PC-3 (cell line): ENCODE measurements around the gene GNPTG. TPM values are rescaled to one million over a fixed set of nuclear protein-coding genes. Genes with fewer than 3 reads are reported as not detected.
A peak's percentile ranks its signal among the peaks of the same experiment; 100 is the strongest.

Source experiments
- ATAC-seq: fragments of 200-7000 bp; cut with Tn5 transposase; 2 replicates; pipeline ENCODE4 v1.9.1; 2020; ENCODE audit warnings: mild to moderate bottlenecking, moderate library complexity
- BruUV-seq: library from RNA; stranded (reverse); fragments of 400-500 nt; replicated peaks from 2 replicates; lab custom pipeline; 2021; lab: Mats Ljungman, UMichigan
- CTCF ChIA-PET: fragments of 300-600 bp; sonication (Branson Sonifier 250); formaldehyde crosslinking; loops from one replicate; lab custom pipeline; 2022; ENCODE audit warnings: antibody characterized with exemption; lab: Charles Lee
- POLR2A ChIA-PET: fragments of 300-600 bp; sonication (Branson Sonifier 250); formaldehyde crosslinking; loops from one replicate; lab custom pipeline; 2022; ENCODE audit warnings: antibody characterized with exemption; ENCODE audit not compliant: unreplicated experiment; lab: Charles Lee
- DNase-seq: peaks from one replicate; pipeline ENCODE4 v3.0.0-alpha.2; 2015
- H2AFZ ChIP-seq: fragments of 300-600 bp; sonication (generic); 2 replicates; pipeline ENCODE4 v1.6.0; 2016; ENCODE audit warnings: antibody characterized with exemption, low read length
- H3F3A ChIP-seq: fragments of 300-600 bp; sonication (generic); one replicate; pipeline ENCODE4 v1.6.0; 2017; ENCODE audit warnings: antibody characterized with exemption, low read length, control low read depth, mild to moderate bottlenecking; ENCODE audit not compliant: unreplicated experiment
- H3K27ac ChIP-seq: fragments of 300-600 bp; sonication (generic); 2 replicates; pipeline ENCODE4 v1.5.1; 2016; ENCODE audit warnings: mild to moderate bottlenecking, low read length
- H3K27me3 ChIP-seq: fragments of 300-600 bp; sonication (generic); 2 replicates; pipeline ENCODE4 v1.6.1; 2016; ENCODE audit warnings: low read length, mixed read lengths
- H3K36me3 ChIP-seq: fragments of 300-600 bp; sonication (generic); 2 replicates; pipeline ENCODE4 v1.6.1; 2016; ENCODE audit warnings: low read depth, mixed run types, low read length, mixed read lengths
- H3K4me1 ChIP-seq: fragments of 300-600 bp; sonication (generic); 2 replicates; pipeline ENCODE4 v1.5.1; 2016; ENCODE audit warnings: low read length; ENCODE audit not compliant: insufficient read depth
- H3K4me2 ChIP-seq: fragments of 300-600 bp; sonication (generic); 2 replicates; pipeline ENCODE4 v1.6.0; 2016; ENCODE audit warnings: low read length
- H3K4me3 ChIP-seq: fragments of 300-600 bp; sonication (generic); 2 replicates; pipeline ENCODE4 v1.5.1; 2016; ENCODE audit warnings: mild to moderate bottlenecking, low read length, mixed read lengths
- H3K79me2 ChIP-seq: fragments of 300-600 bp; sonication (generic); 2 replicates; pipeline ENCODE4 v1.6.1; 2017; ENCODE audit warnings: low read length, mixed read lengths
- H3K9ac ChIP-seq: fragments of 300-600 bp; sonication (generic); 2 replicates; pipeline ENCODE4 v1.6.0; 2016; ENCODE audit warnings: mild to moderate bottlenecking, low read length
- H3K9me2 ChIP-seq: fragments of 300-600 bp; sonication (generic); replicated peaks from 2 replicates; pipeline ENCODE4 v1.6.1; 2016; ENCODE audit warnings: mixed run types, low read length, mixed read lengths
- H3K9me3 ChIP-seq: fragments of 300-600 bp; sonication (generic); 2 replicates; pipeline ENCODE4 v1.6.1; 2016; ENCODE audit warnings: low read length, mixed read lengths
- H4K20me1 ChIP-seq: fragments of 300-600 bp; sonication (generic); 2 replicates; pipeline ENCODE4 v1.6.1; 2016; ENCODE audit warnings: low read length, mixed read lengths
- EZH2 ChIP-seq: fragments of 300-600 bp; sonication (generic); IDR thresholded peaks from one replicate; pipeline ENCODE4 v1.6.1; 2017; ENCODE audit warnings: antibody characterized with exemption, mild to moderate bottlenecking, low read length; ENCODE audit not compliant: unreplicated experiment
- EZH2phosphoT487 ChIP-seq: fragments of 300-600 bp; sonication (generic); IDR thresholded peaks from 2 replicates; pipeline ENCODE4 v1.6.1; 2018; ENCODE audit warnings: mild to moderate bottlenecking, antibody characterized with exemption, low read length, borderline replicate concordance
- intact Hi-C: fragments of 100-400 bp; cut with micrococcal nuclease; formaldehyde crosslinking; loops from 2 replicates; pipeline ENCODE4 v1.9.0; 2023
- total RNA-seq: library from RNA; depleted of rRNA; stranded (reverse); fragments of >200 nt; gene quantifications from 2 replicates; pipeline ENCODE4 v1.2.3, GENCODE V29; 2014
- TF ChIP-seq, protein P1 (sequence below): fragments of 300-600 bp; sonication (generic); conservative IDR thresholded peaks from 2 replicates; pipeline ENCODE4 v1.5.1; 2017; ENCODE audit warnings: antibody characterized with exemption, low read depth, mild to moderate bottlenecking, low read length

GNPTG gene
- total RNA-seq, 1 experiment from 2014 or later, result 36.3 TPM

DNA sequence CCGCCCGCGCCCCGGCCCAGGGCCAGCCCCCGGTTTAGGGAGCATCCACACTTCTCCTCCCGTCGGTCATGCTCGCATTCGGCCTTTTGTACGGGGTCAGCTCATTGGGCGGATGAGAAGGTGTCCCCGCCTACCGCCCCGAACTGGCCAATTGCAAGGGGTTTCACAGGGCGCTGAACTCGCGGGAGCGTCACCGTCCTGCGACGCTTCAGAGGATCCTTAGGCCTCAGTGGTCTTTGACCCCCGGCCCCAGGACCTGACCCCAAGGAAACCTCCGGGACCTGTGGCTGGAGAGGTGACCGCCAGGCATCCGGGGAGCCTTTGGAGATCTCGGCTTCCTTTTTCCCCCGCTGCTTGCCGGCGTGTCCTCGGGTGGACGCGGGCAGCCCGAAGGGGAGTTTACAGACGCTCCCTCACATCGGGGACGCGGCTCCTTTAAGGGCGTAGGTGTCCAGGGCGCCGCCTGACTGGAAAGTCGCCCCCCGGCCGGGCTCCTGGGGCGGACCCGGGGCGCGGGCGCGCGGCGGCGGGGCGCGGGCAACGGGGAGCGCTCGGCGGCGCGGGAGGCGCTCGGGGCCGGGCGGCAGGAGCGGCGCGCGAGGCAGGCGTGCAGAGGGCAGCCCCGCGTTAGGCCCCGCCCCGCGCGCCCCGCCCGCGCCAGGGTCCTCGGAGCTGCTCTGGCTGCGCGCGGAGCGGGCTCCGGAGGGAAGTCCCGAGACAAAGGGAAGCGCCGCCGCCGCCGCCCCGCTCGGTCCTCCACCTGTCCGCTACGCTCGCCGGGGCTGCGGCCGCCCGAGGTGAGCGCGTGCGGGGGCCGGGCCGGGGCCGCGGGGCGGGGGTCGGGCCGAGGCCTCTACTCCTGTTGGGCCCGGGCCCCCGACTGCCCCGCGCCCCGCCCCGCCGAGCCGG lies 42.5 kb upstream of the GNPTG start, which contains the start of gene UBE2I:
Gene UBE2I, plus strand, starts transcription at position 660 of the 909 bp plus-strand sequence. CDS start 4,395 bp downstream, outside the sequence.
- peaks cover 41% of the 10 kb centered on the region for H4K20me1 ChIP-seq
- peak within 1 kb of the TSS; percentile 94 for H3K27ac ChIP-seq
- H3F3A ChIP-seq, result no peaks in the 10 kb centered on the region
- no peaks in the 10 kb centered on the region for H3K9me2 ChIP-seq
- peak within 1 kb of the TSS; percentile 90 for H2AFZ ChIP-seq
- ATAC-seq (peak; percentile 67), DNase-seq (peak; percentile 93)
- peak within 1 kb of the TSS; percentile 100 for H3K9ac ChIP-seq
- intact Hi-C loops, result no loop called here
- TF ChIP-seq, protein P1, sequence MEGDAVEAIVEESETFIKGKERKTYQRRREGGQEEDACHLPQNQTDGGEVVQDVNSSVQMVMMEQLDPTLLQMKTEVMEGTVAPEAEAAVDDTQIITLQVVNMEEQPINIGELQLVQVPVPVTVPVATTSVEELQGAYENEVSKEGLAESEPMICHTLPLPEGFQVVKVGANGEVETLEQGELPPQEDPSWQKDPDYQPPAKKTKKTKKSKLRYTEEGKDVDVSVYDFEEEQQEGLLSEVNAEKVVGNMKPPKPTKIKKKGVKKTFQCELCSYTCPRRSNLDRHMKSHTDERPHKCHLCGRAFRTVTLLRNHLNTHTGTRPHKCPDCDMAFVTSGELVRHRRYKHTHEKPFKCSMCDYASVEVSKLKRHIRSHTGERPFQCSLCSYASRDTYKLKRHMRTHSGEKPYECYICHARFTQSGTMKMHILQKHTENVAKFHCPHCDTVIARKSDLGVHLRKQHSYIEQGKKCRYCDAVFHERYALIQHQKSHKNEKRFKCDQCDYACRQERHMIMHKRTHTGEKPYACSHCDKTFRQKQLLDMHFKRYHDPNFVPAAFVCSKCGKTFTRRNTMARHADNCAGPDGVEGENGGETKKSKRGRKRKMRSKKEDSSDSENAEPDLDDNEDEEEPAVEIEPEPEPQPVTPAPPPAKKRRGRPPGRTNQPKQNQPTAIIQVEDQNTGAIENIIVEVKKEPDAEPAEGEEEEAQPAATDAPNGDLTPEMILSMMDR, result no peak
- no peak for TF ChIP-seq EZH2phosphoT487
- no peak for TF ChIP-seq EZH2
- BruUV-seq, result no TSS peak
- peak within 1 kb of the TSS; percentile 85 for H3K4me3 ChIP-seq
- ChIA-PET CTCF (no interaction called here), POLR2A (interaction anchor here (0.6 kb wide), 1 partner anchor 474 kb away, joined by 4 read pairs; no protein-coding TSS in a partner anchor)
- peaks cover 11% of the 10 kb centered on the region; the same call in 1 of the 2 replicates for H3K36me3 ChIP-seq
- peaks cover 44% of the 10 kb centered on the region for H3K79me2 ChIP-seq
- H3K27me3 ChIP-seq, result no peaks in the 10 kb centered on the region
- peaks cover 10% of the 10 kb centered on the region; the same call in 1 of the 2 replicates for H3K4me1 ChIP-seq
- H3K4me2 ChIP-seq, result peak within 1 kb of the TSS; percentile 100
- H3K9me3 ChIP-seq, result no peaks in the 10 kb centered on the region

DNA sequence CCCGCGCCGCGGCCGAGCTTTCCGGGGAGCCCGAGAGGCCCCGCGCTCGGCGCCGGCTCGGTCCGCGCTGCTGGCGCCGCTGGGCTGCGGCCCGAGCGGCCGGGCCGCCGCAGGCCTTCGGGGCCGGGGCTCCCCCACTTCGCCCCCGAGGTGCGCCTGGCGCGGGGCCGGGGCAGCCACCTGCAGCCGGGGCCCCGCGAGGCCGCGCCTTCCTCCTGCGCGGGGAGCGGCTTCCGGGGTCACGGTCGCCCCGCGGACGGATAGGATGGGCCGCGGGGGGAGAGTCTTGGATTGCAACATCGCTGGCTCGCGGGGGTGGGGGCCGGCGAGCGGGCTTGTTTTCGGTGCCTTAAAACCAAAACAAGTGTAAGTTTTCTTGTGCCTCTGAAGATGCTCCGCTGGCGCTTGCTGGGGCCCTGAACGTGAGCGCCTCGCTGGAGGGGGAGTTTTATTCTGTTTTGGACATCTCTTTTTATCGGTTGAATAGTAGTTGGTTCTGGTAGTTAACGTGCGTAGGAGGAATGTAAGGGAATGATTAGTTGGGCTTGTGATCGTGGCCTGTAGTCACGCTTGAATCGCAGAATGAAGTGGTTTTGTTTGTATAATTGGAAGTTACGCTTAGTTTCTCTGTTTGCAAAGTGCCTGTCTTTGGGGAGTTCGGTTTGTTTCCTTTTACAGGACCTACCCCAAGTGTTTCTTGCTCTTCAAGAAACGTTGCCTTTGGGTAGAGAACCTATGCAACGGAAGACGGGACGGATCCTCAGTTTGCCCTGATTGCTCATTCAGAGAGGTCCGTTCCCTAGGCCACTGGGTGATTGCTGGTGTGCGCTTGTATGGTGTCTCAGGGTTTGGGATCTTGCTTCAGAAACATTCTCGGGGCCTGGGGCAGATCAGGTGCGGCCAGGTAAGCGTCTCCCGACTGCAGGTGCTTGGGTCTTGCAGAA lies 41.6 kb upstream of the GNPTG start:
- Histone ChIP-seq H3K9me3 (no peaks in the 10 kb centered on the region), H3K9ac (peak overlapping the region; percentile 92), H3K36me3 (peaks cover 12% of the 10 kb centered on the region; the same call in 1 of the 2 replicates), H3K4me1 (peaks cover 10% of the 10 kb centered on the region; the same call in 1 of the 2 replicates), H3K27ac (no peak overlapping the region), H3K9me2 (no peaks in the 10 kb centered on the region), H3K4me2 (peak overlapping the region; percentile 100), H4K20me1 (peaks cover 43% of the 10 kb centered on the region), H2AFZ (no peak overlapping the region), H3K79me2 (peaks cover 53% of the 10 kb centered on the region), H3F3A (no peaks in the 10 kb centered on the region), H3K4me3 (peak overlapping the region; percentile 85), H3K27me3 (no peaks in the 10 kb centered on the region)
- ChIA-PET CTCF (no interaction called here), POLR2A (interaction anchor here (0.6 kb wide), 1 partner anchor 474 kb away, joined by 4 read pairs; no protein-coding TSS in a partner anchor)
- DNase-seq, result no peak
- TF ChIP-seq, protein P1, result no peak
- no peak for TF ChIP-seq EZH2
- no peak for TF ChIP-seq EZH2phosphoT487
- intact Hi-C loops, result no loop called here
- BruUV-seq, result TSS peak; percentile 82
- ATAC-seq, result peak; percentile 7; the same call in 1 of the 2 replicates
